IMR-90 (cell line): Measurements from ENCODE around the gene RAVER2. TPM values are rescaled to one million over a fixed set of nuclear protein-coding genes. Genes with fewer than 3 reads are reported as not detected.

Experiments
- ATAC-seq: fragments of 200-7000 bp; cut with Tn5 transposase; 2 replicates; pipeline ENCODE4 v1.9.1; 2020; ENCODE audit warnings: low read depth, mild to moderate bottlenecking, moderate library complexity
- BruUV-seq: library from RNA; stranded (reverse); fragments of 400-500 nt; replicated peaks from 2 replicates; lab custom pipeline; 2021; lab: Mats Ljungman, UMichigan
- CTCF ChIA-PET: fragments of 300-600 bp; formaldehyde crosslinking; extraction: SDS; loops from one replicate; lab custom pipeline; 2021; ENCODE audit warnings: antibody characterized with exemption; lab: Yijun Ruan, JAX
- POLR2A ChIA-PET: fragments of 300-600 bp; sonication (Branson Sonifier 250); formaldehyde crosslinking; loops from one replicate; lab custom pipeline; 2022; ENCODE audit warnings: antibody characterized with exemption; ENCODE audit not compliant: unreplicated experiment; lab: Charles Lee
- DNase-seq: peaks from one replicate; pipeline ENCODE4 v3.0.0; 2013
- H2AFZ ChIP-seq: replicated peaks from 2 replicates; pipeline ENCODE3; 2013; ENCODE audit warnings: low read length, mild to moderate bottlenecking; ENCODE audit not compliant: poor library complexity
- H2AK5ac ChIP-seq: 2 replicates; pipeline ENCODE4 v1.6.1; 2013; ENCODE audit warnings: low read depth, low read length, inconsistent platforms
- H2AK9ac ChIP-seq: replicated peaks from 2 replicates; pipeline ENCODE3; 2013; ENCODE audit warnings: mild to moderate bottlenecking, low read depth, low read length, moderate library complexity; ENCODE audit not compliant: poor library complexity
- H2BK120ac ChIP-seq: 2 replicates; pipeline ENCODE4 v1.6.1; 2013; ENCODE audit warnings: low read depth, low read length, inconsistent platforms
- H2BK15ac ChIP-seq: 3 replicates; pipeline ENCODE4 v1.6.1; 2013; ENCODE audit warnings: low read depth, low read length, inconsistent platforms
- H2BK20ac ChIP-seq: 2 replicates; pipeline ENCODE4 v1.6.1; 2013; ENCODE audit warnings: low read depth, mild to moderate bottlenecking, inconsistent platforms, low read length, moderate library complexity
- H2BK5ac ChIP-seq: 2 replicates; pipeline ENCODE4 v1.6.1; 2013; ENCODE audit warnings: mild to moderate bottlenecking, low read depth, low read length, inconsistent platforms; ENCODE audit not compliant: poor library complexity, severe bottlenecking
- H3K14ac ChIP-seq: replicated peaks from 2 replicates; pipeline ENCODE4 v1.6.1; 2013; ENCODE audit warnings: low read depth, low read length, inconsistent platforms
- H3K18ac ChIP-seq: 2 replicates; pipeline ENCODE4 v1.6.1; 2013; ENCODE audit warnings: low read depth, low read length, control low read depth
- H3K23ac ChIP-seq: 2 replicates; pipeline ENCODE4 v1.6.1; 2013; ENCODE audit warnings: low read depth, low read length, inconsistent platforms
- H3K27ac ChIP-seq: 2 replicates; pipeline ENCODE4 v1.5.1; 2013; ENCODE audit warnings: mild to moderate bottlenecking, control low read depth, low read length; ENCODE audit not compliant: insufficient read depth
- H3K27me3 ChIP-seq: 2 replicates; pipeline ENCODE4 v1.6.1; 2013; ENCODE audit warnings: low read length; ENCODE audit not compliant: control insufficient read depth, insufficient read depth
- H3K36me3 ChIP-seq: 2 replicates; pipeline ENCODE4 v1.6.1; 2013; ENCODE audit warnings: low read length, mixed read lengths; ENCODE audit not compliant: control insufficient read depth, insufficient read depth
- H3K4ac ChIP-seq: 2 replicates; pipeline ENCODE4 v1.6.1; 2013; ENCODE audit warnings: low read depth, low read length, inconsistent platforms
- H3K4me1 ChIP-seq: 2 replicates; pipeline ENCODE4 v1.6.1; 2013; ENCODE audit warnings: low read length, mixed read lengths; ENCODE audit not compliant: control insufficient read depth, insufficient read depth
- H3K4me2 ChIP-seq: 2 replicates; pipeline ENCODE4 v1.6.1; 2013; ENCODE audit warnings: low read depth, mild to moderate bottlenecking, control low read depth, low read length, moderate library complexity
- H3K4me3 ChIP-seq: 2 replicates; pipeline ENCODE4 v1.5.1; 2013; ENCODE audit warnings: low read depth, mild to moderate bottlenecking, control low read depth, low read length, moderate library complexity; ENCODE audit not compliant: insufficient read depth
- H3K56ac ChIP-seq: 2 replicates; pipeline ENCODE4 v1.6.1; 2013; ENCODE audit warnings: low read length, inconsistent platforms; ENCODE audit not compliant: insufficient read depth; ENCODE audit errors: extremely low read depth
- H3K79me1 ChIP-seq, 2 experiments: 2 replicates each; pipeline ENCODE4 v1.6.1; 2013; ENCODE audit warnings: low read length in 2 of 2, inconsistent platforms in 1 of 2, low read depth in 1 of 2
- H3K9ac ChIP-seq: 2 replicates; pipeline ENCODE4 v1.6.1; 2013; ENCODE audit warnings: low read depth, low read length, control low read depth
- H3K9me1 ChIP-seq: 2 replicates; pipeline ENCODE4 v1.6.1; 2013; ENCODE audit warnings: low read length, inconsistent platforms; ENCODE audit not compliant: insufficient read depth
- H3K9me3 ChIP-seq: 2 replicates; pipeline ENCODE4 v1.6.1; 2013; ENCODE audit warnings: low read length; ENCODE audit not compliant: control insufficient read depth, insufficient read depth
- H4K20me1 ChIP-seq: 2 replicates; pipeline ENCODE4 v1.6.1; 2013; ENCODE audit warnings: low read length, inconsistent platforms; ENCODE audit not compliant: insufficient read depth
- H4K5ac ChIP-seq: 2 replicates; pipeline ENCODE4 v1.6.1; 2013; ENCODE audit warnings: mild to moderate bottlenecking, low read depth, low read length, control low read depth
- H4K8ac ChIP-seq, 2 experiments: 2 replicates each; pipeline ENCODE4 v1.6.1; 2013; ENCODE audit warnings: low read depth in 2 of 2, low read length in 2 of 2, control low read depth in 1 of 2, inconsistent platforms in 1 of 2
- H4K91ac ChIP-seq: 2 replicates; pipeline ENCODE4 v1.6.1; 2013; ENCODE audit warnings: low read depth, low read length, inconsistent platforms; ENCODE audit not compliant: insufficient read depth
- CEBPB ChIP-seq: IDR thresholded peaks from 2 replicates; pipeline ENCODE4 v1.6.1; 2012; ENCODE audit warnings: low read depth, low read length, improper control_type of control experiment
- CHD1 ChIP-seq: IDR thresholded peaks from 2 replicates; pipeline ENCODE4 v1.6.1; 2012; ENCODE audit warnings: low read depth, low read length, improper control_type of control experiment
- FOS ChIP-seq: fragments of 150-350 bp; IDR thresholded peaks from 2 replicates; pipeline ENCODE4 v1.6.1; 2016; ENCODE audit warnings: low read depth, low read length
- MAFK ChIP-seq: IDR thresholded peaks from 2 replicates; pipeline ENCODE4 v1.6.1; 2012; ENCODE audit warnings: low read depth, low read length, improper control_type of control experiment
- NFE2L2 ChIP-seq: fragments of 150-350 bp; IDR thresholded peaks from 2 replicates; pipeline ENCODE4 v1.6.1; 2016; ENCODE audit warnings: low read depth, mild to moderate bottlenecking, low read length
- POLR2A ChIP-seq: IDR thresholded peaks from 2 replicates; pipeline ENCODE4 v1.6.1; 2012; ENCODE audit warnings: mild to moderate bottlenecking, low read depth, low read length
- RCOR1 ChIP-seq: IDR thresholded peaks from 2 replicates; pipeline ENCODE4 v1.6.1; 2012; ENCODE audit warnings: mild to moderate bottlenecking, low read length, improper control_type of control experiment; ENCODE audit not compliant: insufficient replicate concordance
- RFX5 ChIP-seq: IDR thresholded peaks from 2 replicates; pipeline ENCODE4 v1.8.0; 2012; ENCODE audit warnings: low read depth, mild to moderate bottlenecking, low read length, moderate library complexity
- WGBS, 2 experiments: methylation state at CpG; one replicate each; pipeline versions ENCODE4 v1.1.5 to v1.1.7; 2013; ENCODE audit warnings: missing lambda C conversion rate in 2 of 2; ENCODE audit not compliant: insufficient read length in 1 of 2; ENCODE audit errors: extremely low coverage in 2 of 2; 5-methylcytosine and 5-hydroxymethylcytosine counted together
- dilution Hi-C: fragments of 300-500 bp; cut with HindIII; formaldehyde crosslinking; loops from one replicate; pipeline ENCODE4 v1.14.3; 2018; ENCODE audit warnings: low sequenced_read_pairs; ENCODE audit not compliant: unreplicated experiment
- in situ Hi-C: fragments of 300-500 bp; cut with MboI; formaldehyde crosslinking; loops from 3 replicates; pipeline ENCODE4 v1.14.3; 2019; ENCODE audit warnings: low sequenced_read_pairs, inconsistent platforms, mixed read lengths
- intact Hi-C: fragments of 100-400 bp; cut with micrococcal nuclease; formaldehyde crosslinking; loops from 2 replicates; pipeline ENCODE4 v1.10.0; 2022
- polyA plus RNA-seq, 3 experiments: library from polyadenylated mRNA; depleted of rRNA; stranded (reverse); fragments of >200 nt; gene quantifications; 2 replicates each; pipeline ENCODE4 v1.2.3, GENCODE V29; 2012; ENCODE audit warnings: low replicate concordance in 1 of 3
- total RNA-seq: library from RNA; depleted of rRNA; stranded (reverse); fragments of >200 nt; gene quantifications from 2 replicates; pipeline ENCODE4 v1.2.3, GENCODE V29; 2012
- TF ChIP-seq, protein P1 (sequence below): fragments of 150-350 bp; IDR thresholded peaks from 2 replicates; pipeline ENCODE4 v1.6.1; 2017; ENCODE audit warnings: mild to moderate bottlenecking, antibody characterized with exemption, low read length, low read depth
- TF ChIP-seq, protein P2 (sequence below): conservative IDR thresholded peaks from 2 replicates; pipeline ENCODE4 v1.5.1; 2012; ENCODE audit warnings: mild to moderate bottlenecking, low read depth, low read length, improper control_type of control experiment
- TF ChIP-seq, protein P3 (sequence below): fragments of 150-350 bp; IDR thresholded peaks from 2 replicates; pipeline ENCODE4 v1.6.1; 2016; ENCODE audit warnings: low read depth, mild to moderate bottlenecking, low read length, moderate library complexity, borderline replicate concordance

Gene RAVER2
- total and polyA plus RNA-seq, 2 of the 4 experiments (the other 2 are of a cell fraction): 3.7 to 6.1 TPM

DNA sequence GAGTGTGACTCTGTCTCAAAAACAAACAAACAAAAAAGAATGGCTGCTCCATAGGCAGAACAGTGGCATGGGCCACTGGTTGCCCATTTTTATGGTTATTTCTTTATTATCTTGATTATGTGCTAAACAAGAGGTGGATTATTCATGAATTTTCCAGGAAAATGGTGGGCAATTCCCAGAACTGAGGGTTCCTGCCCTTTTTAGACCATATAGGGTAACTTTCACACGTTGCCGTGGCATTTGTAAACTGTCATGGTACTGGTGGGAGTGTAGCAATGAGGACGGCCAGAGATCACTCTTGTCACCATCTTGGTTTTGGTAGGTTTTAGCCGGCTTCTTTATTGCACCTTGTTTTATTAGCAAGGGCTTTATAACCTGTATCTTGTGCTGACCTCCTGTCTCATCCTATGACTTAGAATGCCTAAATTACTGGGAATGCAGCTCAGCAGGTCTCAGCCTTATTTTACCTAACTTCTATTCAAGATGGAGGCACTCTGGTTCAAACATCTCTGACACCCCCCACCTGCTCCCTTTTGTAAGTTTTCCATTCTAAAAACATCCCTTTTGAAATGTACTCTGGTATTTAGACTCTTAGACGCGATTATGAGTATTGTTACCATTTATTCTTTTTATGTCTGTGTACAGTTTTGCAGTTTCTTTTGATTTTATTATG lies 57.1 kb downstream of the RAVER2 start:
- no peak overlapping the region for H2AK5ac ChIP-seq
- ATAC-seq: no peak
- H4K8ac ChIP-seq: no peak overlapping the region
- no peak overlapping the region for H2AK9ac ChIP-seq
- intact Hi-C loops: no loop called here
- in situ Hi-C loops: no loop called here
- no peak overlapping the region for H3K56ac ChIP-seq
- ChIA-PET CTCF (no interaction called here), POLR2A (no interaction called here)
- WGBS, 2 experiments: no CpG with 5 or more reads among the region's 6 CpGs
- H3K23ac ChIP-seq: no peak overlapping the region
- H3K4me1 ChIP-seq: no peaks in the 10 kb centered on the region
- H3K27ac ChIP-seq: no peak overlapping the region
- H2BK5ac ChIP-seq: no peak overlapping the region
- no peak overlapping the region for H2AFZ ChIP-seq
- no peak overlapping the region for H3K4ac ChIP-seq
- no peak overlapping the region for H4K91ac ChIP-seq
- no peak overlapping the region for H4K5ac ChIP-seq
- no peaks in the 10 kb centered on the region for H3K36me3 ChIP-seq
- no peak for TF ChIP-seq MAFK
- no peak for TF ChIP-seq CHD1
- TF ChIP-seq, protein P1, sequence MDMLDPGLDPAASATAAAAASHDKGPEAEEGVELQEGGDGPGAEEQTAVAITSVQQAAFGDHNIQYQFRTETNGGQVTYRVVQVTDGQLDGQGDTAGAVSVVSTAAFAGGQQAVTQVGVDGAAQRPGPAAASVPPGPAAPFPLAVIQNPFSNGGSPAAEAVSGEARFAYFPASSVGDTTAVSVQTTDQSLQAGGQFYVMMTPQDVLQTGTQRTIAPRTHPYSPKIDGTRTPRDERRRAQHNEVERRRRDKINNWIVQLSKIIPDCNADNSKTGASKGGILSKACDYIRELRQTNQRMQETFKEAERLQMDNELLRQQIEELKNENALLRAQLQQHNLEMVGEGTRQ: no peak
- no peak for TF ChIP-seq NFE2L2
- no peak for TF ChIP-seq RCOR1
- no peak for TF ChIP-seq RFX5
- no peak for TF ChIP-seq FOS
- TF ChIP-seq, protein P2, sequence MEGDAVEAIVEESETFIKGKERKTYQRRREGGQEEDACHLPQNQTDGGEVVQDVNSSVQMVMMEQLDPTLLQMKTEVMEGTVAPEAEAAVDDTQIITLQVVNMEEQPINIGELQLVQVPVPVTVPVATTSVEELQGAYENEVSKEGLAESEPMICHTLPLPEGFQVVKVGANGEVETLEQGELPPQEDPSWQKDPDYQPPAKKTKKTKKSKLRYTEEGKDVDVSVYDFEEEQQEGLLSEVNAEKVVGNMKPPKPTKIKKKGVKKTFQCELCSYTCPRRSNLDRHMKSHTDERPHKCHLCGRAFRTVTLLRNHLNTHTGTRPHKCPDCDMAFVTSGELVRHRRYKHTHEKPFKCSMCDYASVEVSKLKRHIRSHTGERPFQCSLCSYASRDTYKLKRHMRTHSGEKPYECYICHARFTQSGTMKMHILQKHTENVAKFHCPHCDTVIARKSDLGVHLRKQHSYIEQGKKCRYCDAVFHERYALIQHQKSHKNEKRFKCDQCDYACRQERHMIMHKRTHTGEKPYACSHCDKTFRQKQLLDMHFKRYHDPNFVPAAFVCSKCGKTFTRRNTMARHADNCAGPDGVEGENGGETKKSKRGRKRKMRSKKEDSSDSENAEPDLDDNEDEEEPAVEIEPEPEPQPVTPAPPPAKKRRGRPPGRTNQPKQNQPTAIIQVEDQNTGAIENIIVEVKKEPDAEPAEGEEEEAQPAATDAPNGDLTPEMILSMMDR: no peak
- no peak for TF ChIP-seq POLR2A
- TF ChIP-seq, protein P3, sequence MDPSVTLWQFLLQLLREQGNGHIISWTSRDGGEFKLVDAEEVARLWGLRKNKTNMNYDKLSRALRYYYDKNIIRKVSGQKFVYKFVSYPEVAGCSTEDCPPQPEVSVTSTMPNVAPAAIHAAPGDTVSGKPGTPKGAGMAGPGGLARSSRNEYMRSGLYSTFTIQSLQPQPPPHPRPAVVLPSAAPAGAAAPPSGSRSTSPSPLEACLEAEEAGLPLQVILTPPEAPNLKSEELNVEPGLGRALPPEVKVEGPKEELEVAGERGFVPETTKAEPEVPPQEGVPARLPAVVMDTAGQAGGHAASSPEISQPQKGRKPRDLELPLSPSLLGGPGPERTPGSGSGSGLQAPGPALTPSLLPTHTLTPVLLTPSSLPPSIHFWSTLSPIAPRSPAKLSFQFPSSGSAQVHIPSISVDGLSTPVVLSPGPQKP: no peak
- no peak for TF ChIP-seq CEBPB
- no peak for DNase-seq
- no peak overlapping the region for H3K4me2 ChIP-seq
- no TSS peak for BruUV-seq
- H3K14ac ChIP-seq: no peak overlapping the region
- H3K18ac ChIP-seq: no peak overlapping the region
- H3K9me1 ChIP-seq: no peaks in the 10 kb centered on the region
- H2BK120ac ChIP-seq: no peak overlapping the region
- no peak overlapping the region for H3K9ac ChIP-seq
- no peaks in the 10 kb centered on the region for H3K79me1 ChIP-seq
- H3K9me3 ChIP-seq: no peaks in the 10 kb centered on the region
- H3K27me3 ChIP-seq: no peaks in the 10 kb centered on the region
- no peaks in the 10 kb centered on the region for H4K20me1 ChIP-seq
- no peak overlapping the region for H2BK15ac ChIP-seq
- H2BK20ac ChIP-seq: no peak overlapping the region
- dilution Hi-C loops: no loop called here
- no peak overlapping the region for H3K4me3 ChIP-seq
